NT2/D1 (cell line): Measurements from ENCODE around the gene COIL.

ENCODE experiments used
- SUZ12 ChIP-seq: IDR thresholded peaks from 2 replicates; pipeline ENCODE4 v1.6.1; 2011; ENCODE audit not compliant: insufficient read length, insufficient read depth; ENCODE audit errors: extremely low read depth
- YY1 ChIP-seq: IDR thresholded peaks from 2 replicates; pipeline ENCODE4 v1.6.1; 2011; ENCODE audit not compliant: insufficient read length, insufficient read depth

GRCh38 chr17:56929362-56929969, 31.4 kb downstream of the COIL start:
- no peak for TF ChIP-seq SUZ12
- no peak for TF ChIP-seq YY1
